HG03159 (cell line): ENCODE data around the gene RPLP2.

Source experiments
- ATAC-seq: cut with Tn5 transposase; IDR thresholded peaks from one replicate; pipeline ENCODE4 v1.9.1; 2021; ENCODE audit warnings: mild to moderate bottlenecking, moderate library complexity; ENCODE audit not compliant: unreplicated experiment

RPLP2 gene

GRCh38 chr11:846496-847098, 36.8 kb downstream of the RPLP2 start:
- no peak for ATAC-seq

GRCh38 chr11:847876-848275, 38.1 kb downstream of the RPLP2 start:
- ATAC-seq = no peak

GRCh38 chr11:848380-848931, 38.7 kb downstream of the RPLP2 start:
- ATAC-seq = no peak

GRCh38 chr11:849104-849824, 39.5 kb downstream of the RPLP2 start:
- no peak for ATAC-seq

- ATAC-seq = no peak
Observed at GRCh38 chr11:849951-850774, 40.4 kb downstream of the RPLP2 start.

- ATAC-seq = no peak
Observed at GRCh38 chr11:850775-851763, 41.3 kb downstream of the RPLP2 start.

- no peak for ATAC-seq
Observed at GRCh38 chr11:852762-853161, 43.0 kb downstream of the RPLP2 start.

- no peak for ATAC-seq
Observed at GRCh38 chr11:853682-854448, 44.1 kb downstream of the RPLP2 start.

- ATAC-seq = no peak
Observed at GRCh38 chr11:854601-855329, 45.0 kb downstream of the RPLP2 start.

- ATAC-seq = no peak
Observed at GRCh38 chr11:855330-855674, 45.5 kb downstream of the RPLP2 start.

GRCh38 chr11:855796-856195, 46.0 kb downstream of the RPLP2 start:
- no peak for ATAC-seq

GRCh38 chr11:856397-856796, 46.6 kb downstream of the RPLP2 start:
- no peak for ATAC-seq

GRCh38 chr11:858053-858761, 48.4 kb downstream of the RPLP2 start:
- ATAC-seq = no peak

GRCh38 chr11:858762-859339, 49.1 kb downstream of the RPLP2 start:
- ATAC-seq = no peak

- ATAC-seq = no peak
Observed at GRCh38 chr11:859394-860131, 49.8 kb downstream of the RPLP2 start.

GRCh38 chr11:860234-861104, 50.7 kb downstream of the RPLP2 start:
- no peak for ATAC-seq

- no peak for ATAC-seq
Observed at GRCh38 chr11:861105-861479, 51.3 kb downstream of the RPLP2 start.
